ENCODE data around the gene MAD1L1.

MAD1L1 gene

GRCh38 chr7:1915956-1916600 lies 316.7 kb downstream of the MAD1L1 start:
- DNase-seq, result no peak

- no peak for DNase-seq
Measured at GRCh38 chr7:1915326-1915725, 317.4 kb downstream of the MAD1L1 start.

- DNase-seq, result no peak
Measured at GRCh38 chr7:1914743-1915142, 318.0 kb downstream of the MAD1L1 start.

- DNase-seq, result no peak
Measured at GRCh38 chr7:1914321-1914720, 318.4 kb downstream of the MAD1L1 start.

GRCh38 chr7:1913466-1914282 lies 319.1 kb downstream of the MAD1L1 start:
- no peak for DNase-seq

- no peak for DNase-seq
Measured at GRCh38 chr7:1912593-1913465, 319.9 kb downstream of the MAD1L1 start.

GRCh38 chr7:1911571-1911970 lies 321.2 kb downstream of the MAD1L1 start:
- DNase-seq, result no peak

GRCh38 chr7:1910827-1911226 lies 321.9 kb downstream of the MAD1L1 start:
- DNase-seq, result no peak

GRCh38 chr7:1910081-1910685 lies 322.6 kb downstream of the MAD1L1 start:
- no peak for DNase-seq

GRCh38 chr7:1909476-1909875 lies 323.3 kb downstream of the MAD1L1 start:
- DNase-seq, result no peak

- no peak for DNase-seq
Measured at GRCh38 chr7:1908823-1909420, 323.8 kb downstream of the MAD1L1 start.

GRCh38 chr7:1907751-1908365 lies 324.9 kb downstream of the MAD1L1 start:
- no peak for DNase-seq

- DNase-seq, result no peak
Measured at GRCh38 chr7:1906988-1907745, 325.6 kb downstream of the MAD1L1 start.

- no peak for DNase-seq
Measured at GRCh38 chr7:1906087-1906830, 326.5 kb downstream of the MAD1L1 start.

GRCh38 chr7:1902231-1902855 lies 330.4 kb downstream of the MAD1L1 start:
- no peak for DNase-seq

GRCh38 chr7:1901431-1902210 lies 331.1 kb downstream of the MAD1L1 start:
- DNase-seq, result no peak

- DNase-seq, result no peak
Measured at GRCh38 chr7:1900847-1901246, 331.9 kb downstream of the MAD1L1 start.

GRCh38 chr7:1899951-1900762 lies 332.6 kb downstream of the MAD1L1 start:
- DNase-seq, result no peak

Data from stimulated activated CD4-positive, alpha-beta T cell treated with anti-CD3 and anti-CD28 coated beads, Interleukin-2, amount 100 ng/mL, for 24 hours (primary cell).